Activated CD4-positive, alpha-beta T cell treated with anti-CD3 and anti-CD28 coated beads for 24 hours (primary cell): Measurements from ENCODE around the gene ABCA2.
A peak's percentile ranks its signal among the peaks of the same experiment; 100 is the strongest.

Experiments used
- DNase-seq, 2 donors: peaks; one replicate each; pipeline ENCODE4 v3.0.0-alpha.2; 2020; ENCODE audit warnings: low read depth in 2 of 2

The ABCA2 gene

GRCh38 chr9:136997830-136998234 lies 30.2 kb downstream of the ABCA2 start:
- DNase-seq: no peak

- DNase-seq: no peak
Measured at GRCh38 chr9:136997371-136997770, 30.7 kb downstream of the ABCA2 start.

GRCh38 chr9:136996361-136997292 lies 31.4 kb downstream of the ABCA2 start, which contains the start of gene CLIC3:
Gene CLIC3 (minus strand): TSS chr9:136996568. CDS start chr9:136996543, 25 bp downstream.
- no peak for DNase-seq

GRCh38 chr9:136995772-136996311 lies 32.2 kb downstream of the ABCA2 start:
- DNase-seq: no peak

- no peak for DNase-seq
Measured at GRCh38 chr9:136995362-136995761, 32.7 kb downstream of the ABCA2 start.

- no peak for DNase-seq
Measured at GRCh38 chr9:136994888-136995230, 33.2 kb downstream of the ABCA2 start.

- DNase-seq: no peak
Measured at GRCh38 chr9:136994180-136994887, 33.7 kb downstream of the ABCA2 start.

- no peak for DNase-seq
Measured at GRCh38 chr9:136992819-136993369, 35.1 kb downstream of the ABCA2 start.

- peak; percentile 94 to 95 for DNase-seq
Measured at GRCh38 chr9:136991993-136992818, 35.8 kb downstream of the ABCA2 start, which contains the start of gene PAXX. Gene PAXX (plus strand): TSS chr9:136992422. CDS start chr9:136992444, 22 bp downstream.

- no peak for DNase-seq
Measured at GRCh38 chr9:136990242-136990911, 37.7 kb downstream of the ABCA2 start.

GRCh38 chr9:136988872-136989271 lies 39.2 kb downstream of the ABCA2 start:
- DNase-seq: no peak

- DNase-seq: no peak
Measured at GRCh38 chr9:136985853-136986252, 42.2 kb downstream of the ABCA2 start.

GRCh38 chr9:136985027-136985602 lies 42.9 kb downstream of the ABCA2 start:
- DNase-seq: no peak

- DNase-seq: no peak
Measured at GRCh38 chr9:136984464-136985026, 43.5 kb downstream of the ABCA2 start.

- DNase-seq: no peak
Measured at GRCh38 chr9:136983656-136984314, 44.3 kb downstream of the ABCA2 start.

- no peak for DNase-seq
Measured at GRCh38 chr9:136983167-136983566, 44.9 kb downstream of the ABCA2 start.

- no peak for DNase-seq
Measured at GRCh38 chr9:136982232-136983051, 45.6 kb downstream of the ABCA2 start, which contains the start of gene LCNL1. Gene LCNL1 (plus strand): TSS chr9:136982993. CDS start chr9:136983587, 594 bp downstream.

GRCh38 chr9:136981588-136982231 lies 46.3 kb downstream of the ABCA2 start:
- DNase-seq: no peak
